OCI-LY3 (cell line): Measurements from ENCODE around the gene CLCN1.

ENCODE experiments used
- H2AFZ ChIP-seq: fragments of 200-600, 300-600 bp; shearing (Covaris generic); 2 replicates; pipeline ENCODE4 v1.6.0; 2014; ENCODE audit warnings: antibody characterized with exemption, low read depth, low read length
- H3K27ac ChIP-seq: fragments of 200-600, 300-600 bp; sonication (generic); 2 replicates; pipeline ENCODE4 v1.5.1; 2014; ENCODE audit warnings: mild to moderate bottlenecking, low read length, moderate library complexity, mixed read lengths
- H3K27me3 ChIP-seq: fragments of 200-600, 300-600 bp; sonication (generic); 2 replicates; pipeline ENCODE4 v1.6.1; 2014; ENCODE audit warnings: low read depth, low read length, mixed read lengths
- H3K36me3 ChIP-seq: fragments of 200-600, 300-600 bp; sonication (generic); replicated peaks from 2 replicates; pipeline ENCODE3; 2014; ENCODE audit warnings: low read depth, low read length, mixed read lengths
- H3K4me1 ChIP-seq: fragments of 300-600, 200-600 bp; sonication (generic); 2 replicates; pipeline ENCODE4 v1.6.1; 2014; ENCODE audit warnings: low read length, mixed read lengths
- H3K4me2 ChIP-seq: fragments of 200-600, 300-600 bp; sonication (generic); 2 replicates; pipeline ENCODE4 v1.6.1; 2014; ENCODE audit warnings: low read length, mixed read lengths
- H3K4me3 ChIP-seq: fragments of 300-600, 200-600 bp; sonication (generic); 2 replicates; pipeline ENCODE4 v1.5.1; 2014; ENCODE audit warnings: antibody characterized with exemption, mild to moderate bottlenecking, low read length, moderate library complexity
- H3K79me2 ChIP-seq: fragments of 300-600, 200-600 bp; shearing (Covaris generic); 2 replicates; pipeline ENCODE4 v1.6.1; 2014; ENCODE audit warnings: mild to moderate bottlenecking, low read length, mixed read lengths
- H3K9ac ChIP-seq: fragments of 300-600, 200-600 bp; shearing (Covaris generic); 2 replicates; pipeline ENCODE4 v1.6.0; 2014; ENCODE audit warnings: mild to moderate bottlenecking, low read length, moderate library complexity
- H3K9me3 ChIP-seq: fragments of 200-600, 300-600 bp; shearing (Covaris generic); 2 replicates; pipeline ENCODE4 v1.6.1; 2014; ENCODE audit warnings: low read length, mixed read lengths; ENCODE audit not compliant: insufficient read depth
- H4K20me1 ChIP-seq: fragments of 200-600, 300-600 bp; sonication (generic); 2 replicates; pipeline ENCODE4 v1.6.1; 2016; ENCODE audit warnings: low read length, mixed read lengths; ENCODE audit not compliant: insufficient read depth
- EZH2phosphoT487 ChIP-seq: fragments of 200-600 bp; shearing (Covaris generic); IDR thresholded peaks from 2 replicates; pipeline ENCODE4 v1.6.1; 2018; ENCODE audit warnings: antibody characterized with exemption, mixed run types, low read depth
- TF ChIP-seq, protein P1 (sequence below): fragments of 200-600, 300-600 bp; sonication (generic); IDR thresholded peaks from 2 replicates; pipeline ENCODE4 v1.5.1; 2014; ENCODE audit warnings: antibody characterized with exemption, low read length, low read depth

CLCN1 gene

DNA sequence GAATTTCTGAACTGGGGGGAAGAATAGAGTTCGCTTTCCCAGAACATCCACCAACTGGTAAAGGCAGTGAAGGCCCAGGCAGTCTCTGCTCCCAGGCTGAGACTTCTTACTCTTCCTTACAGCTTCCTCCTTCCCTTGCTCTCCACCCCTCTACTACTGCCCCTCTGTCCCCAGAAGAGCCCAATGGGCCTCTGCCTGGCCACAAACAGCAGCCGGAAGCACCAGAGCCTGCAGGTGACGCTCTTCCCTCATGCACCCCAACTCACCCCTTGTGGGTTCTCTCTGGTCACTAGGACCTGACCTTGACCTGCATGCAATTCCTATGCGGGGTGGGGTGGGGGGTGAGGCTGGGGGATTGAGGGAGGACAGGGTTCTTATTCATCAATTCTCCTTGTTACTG, 30.1 kb downstream of the CLCN1 start:
- Histone ChIP-seq H3K36me3 (no peaks in the 10 kb centered on the region), H3K4me3 (no peak overlapping the region), H3K4me1 (no peaks in the 10 kb centered on the region)

DNA sequence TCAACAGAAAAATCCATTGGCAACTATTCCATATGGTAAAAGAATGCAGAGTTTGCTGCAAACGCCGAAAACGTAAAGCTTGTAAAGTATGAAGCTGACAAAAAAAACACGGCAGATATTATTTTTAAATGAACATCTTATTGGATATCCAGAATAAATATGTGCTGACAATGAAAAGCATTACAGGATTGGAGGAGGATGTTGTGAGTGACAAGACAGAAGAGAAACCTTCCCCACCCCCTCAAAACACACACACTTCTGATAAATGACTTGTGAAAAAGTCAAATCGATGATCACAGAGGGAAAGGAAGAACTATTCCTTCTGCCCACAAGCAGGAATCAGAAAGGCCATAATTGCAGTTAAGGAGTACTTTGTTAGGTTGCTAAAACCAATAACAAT, 32.0 kb downstream of the CLCN1 start:
- H4K20me1 ChIP-seq, result no peaks in the 10 kb centered on the region
- H3K9me3 ChIP-seq, result no peaks in the 10 kb centered on the region
- H3K9ac ChIP-seq, result no peak overlapping the region
- H3K4me2 ChIP-seq, result no peak overlapping the region
- H2AFZ ChIP-seq, result no peak overlapping the region
- H3K27ac ChIP-seq, result no peak overlapping the region
- no peaks in the 10 kb centered on the region for H3K4me1 ChIP-seq
- H3K79me2 ChIP-seq, result no peaks in the 10 kb centered on the region
- TF ChIP-seq, protein P1, sequence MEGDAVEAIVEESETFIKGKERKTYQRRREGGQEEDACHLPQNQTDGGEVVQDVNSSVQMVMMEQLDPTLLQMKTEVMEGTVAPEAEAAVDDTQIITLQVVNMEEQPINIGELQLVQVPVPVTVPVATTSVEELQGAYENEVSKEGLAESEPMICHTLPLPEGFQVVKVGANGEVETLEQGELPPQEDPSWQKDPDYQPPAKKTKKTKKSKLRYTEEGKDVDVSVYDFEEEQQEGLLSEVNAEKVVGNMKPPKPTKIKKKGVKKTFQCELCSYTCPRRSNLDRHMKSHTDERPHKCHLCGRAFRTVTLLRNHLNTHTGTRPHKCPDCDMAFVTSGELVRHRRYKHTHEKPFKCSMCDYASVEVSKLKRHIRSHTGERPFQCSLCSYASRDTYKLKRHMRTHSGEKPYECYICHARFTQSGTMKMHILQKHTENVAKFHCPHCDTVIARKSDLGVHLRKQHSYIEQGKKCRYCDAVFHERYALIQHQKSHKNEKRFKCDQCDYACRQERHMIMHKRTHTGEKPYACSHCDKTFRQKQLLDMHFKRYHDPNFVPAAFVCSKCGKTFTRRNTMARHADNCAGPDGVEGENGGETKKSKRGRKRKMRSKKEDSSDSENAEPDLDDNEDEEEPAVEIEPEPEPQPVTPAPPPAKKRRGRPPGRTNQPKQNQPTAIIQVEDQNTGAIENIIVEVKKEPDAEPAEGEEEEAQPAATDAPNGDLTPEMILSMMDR, result no peak
- TF ChIP-seq EZH2phosphoT487, result no peak
- peaks cover 42% of the 10 kb centered on the region for H3K27me3 ChIP-seq
- H3K36me3 ChIP-seq, result no peaks in the 10 kb centered on the region
- H3K4me3 ChIP-seq, result no peak overlapping the region

More for the DNA sequence above, 30.1 kb downstream of the CLCN1 start:
- Histone ChIP-seq H2AFZ (no peak overlapping the region), H4K20me1 (no peaks in the 10 kb centered on the region), H3K79me2 (no peaks in the 10 kb centered on the region), H3K9me3 (no peaks in the 10 kb centered on the region), H3K9ac (no peak overlapping the region), H3K27me3 (peaks cover 39% of the 10 kb centered on the region), H3K4me2 (no peak overlapping the region), H3K27ac (no peak overlapping the region)
- TF ChIP-seq EZH2phosphoT487, result no peak
- TF ChIP-seq, protein P1, result no peak

DNA sequence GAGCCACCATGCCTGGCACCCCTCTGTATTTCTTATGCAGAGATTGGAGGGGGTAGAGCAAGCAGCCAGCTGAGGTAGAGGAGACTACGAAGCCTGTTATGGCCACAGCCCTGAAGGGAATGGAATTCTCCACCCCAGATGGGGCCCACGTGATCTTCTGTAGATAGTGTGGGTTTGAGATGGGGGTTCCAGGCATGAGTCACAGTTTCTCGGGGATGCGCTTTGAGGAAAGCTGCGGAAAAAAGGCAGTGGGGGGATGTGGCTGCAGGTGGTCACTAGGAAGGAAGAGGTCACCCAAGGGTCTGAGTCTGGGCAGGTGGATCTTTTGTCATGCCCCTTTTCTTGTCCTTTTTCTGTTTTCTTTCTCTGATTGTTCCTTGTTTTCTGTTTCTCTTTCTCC, 35.1 kb downstream of the CLCN1 start:
- no peak overlapping the region for H3K4me3 ChIP-seq
- H3K9me3 ChIP-seq, result no peaks in the 10 kb centered on the region
- no peaks in the 10 kb centered on the region for H3K79me2 ChIP-seq
- no peak overlapping the region for H3K27ac ChIP-seq
- H3K27me3 ChIP-seq, result peaks cover 41% of the 10 kb centered on the region
- TF ChIP-seq, protein P1, result no peak
- no peak for TF ChIP-seq EZH2phosphoT487
- no peaks in the 10 kb centered on the region for H3K36me3 ChIP-seq
- H2AFZ ChIP-seq, result no peak overlapping the region
- no peaks in the 10 kb centered on the region for H3K4me1 ChIP-seq
- H3K9ac ChIP-seq, result no peak overlapping the region
- no peak overlapping the region for H3K4me2 ChIP-seq
- H4K20me1 ChIP-seq, result no peaks in the 10 kb centered on the region

DNA sequence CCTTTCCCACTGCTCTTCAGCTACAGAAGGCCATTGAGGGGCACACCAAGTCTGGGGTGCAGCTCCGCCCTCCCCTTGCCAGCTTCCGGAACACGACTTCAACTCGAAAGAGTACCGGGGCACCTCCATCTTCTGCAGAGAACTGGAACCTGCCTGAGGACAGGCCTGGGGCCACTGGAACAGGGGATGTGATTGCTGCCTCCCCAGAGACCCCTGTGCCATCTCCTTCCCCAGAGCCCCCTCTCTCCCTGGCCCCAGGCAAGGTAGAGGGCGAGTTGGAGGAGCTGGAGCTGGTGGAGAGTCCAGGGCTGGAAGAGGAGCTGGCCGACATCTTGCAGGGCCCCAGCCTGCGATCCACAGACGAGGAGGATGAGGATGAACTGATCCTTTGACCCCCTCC, 35.7 kb downstream of the CLCN1 start:
- Histone ChIP-seq H3K4me3 (no peak overlapping the region), H3K4me2 (no peak overlapping the region), H3K4me1 (no peaks in the 10 kb centered on the region), H4K20me1 (no peaks in the 10 kb centered on the region), H3K79me2 (no peaks in the 10 kb centered on the region), H3K36me3 (no peaks in the 10 kb centered on the region), H3K9me3 (no peaks in the 10 kb centered on the region), H2AFZ (no peak overlapping the region), H3K27ac (no peak overlapping the region), H3K9ac (no peak overlapping the region), H3K27me3 (peaks cover 39% of the 10 kb centered on the region)
- no peak for TF ChIP-seq EZH2phosphoT487
- TF ChIP-seq, protein P1, result no peak
